ENCODE data around the gene IL22RA1.

The IL22RA1 gene, protein sequence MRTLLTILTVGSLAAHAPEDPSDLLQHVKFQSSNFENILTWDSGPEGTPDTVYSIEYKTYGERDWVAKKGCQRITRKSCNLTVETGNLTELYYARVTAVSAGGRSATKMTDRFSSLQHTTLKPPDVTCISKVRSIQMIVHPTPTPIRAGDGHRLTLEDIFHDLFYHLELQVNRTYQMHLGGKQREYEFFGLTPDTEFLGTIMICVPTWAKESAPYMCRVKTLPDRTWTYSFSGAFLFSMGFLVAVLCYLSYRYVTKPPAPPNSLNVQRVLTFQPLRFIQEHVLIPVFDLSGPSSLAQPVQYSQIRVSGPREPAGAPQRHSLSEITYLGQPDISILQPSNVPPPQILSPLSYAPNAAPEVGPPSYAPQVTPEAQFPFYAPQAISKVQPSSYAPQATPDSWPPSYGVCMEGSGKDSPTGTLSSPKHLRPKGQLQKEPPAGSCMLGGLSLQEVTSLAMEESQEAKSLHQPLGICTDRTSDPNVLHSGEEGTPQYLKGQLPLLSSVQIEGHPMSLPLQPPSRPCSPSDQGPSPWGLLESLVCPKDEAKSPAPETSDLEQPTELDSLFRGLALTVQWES

GRCh38 chr1:24142546-24143534 lies at the start of gene IL22RA1:
Gene IL22RA1, minus strand, starts transcription at chr1:24143140. Its CDS starts 58 bp downstream, at chr1:24143082.
- no peak for DNase-seq

GRCh38 chr1:24191860-24192259 lies 48.9 kb upstream of the IL22RA1 start:
- no peak for DNase-seq

DNA sequence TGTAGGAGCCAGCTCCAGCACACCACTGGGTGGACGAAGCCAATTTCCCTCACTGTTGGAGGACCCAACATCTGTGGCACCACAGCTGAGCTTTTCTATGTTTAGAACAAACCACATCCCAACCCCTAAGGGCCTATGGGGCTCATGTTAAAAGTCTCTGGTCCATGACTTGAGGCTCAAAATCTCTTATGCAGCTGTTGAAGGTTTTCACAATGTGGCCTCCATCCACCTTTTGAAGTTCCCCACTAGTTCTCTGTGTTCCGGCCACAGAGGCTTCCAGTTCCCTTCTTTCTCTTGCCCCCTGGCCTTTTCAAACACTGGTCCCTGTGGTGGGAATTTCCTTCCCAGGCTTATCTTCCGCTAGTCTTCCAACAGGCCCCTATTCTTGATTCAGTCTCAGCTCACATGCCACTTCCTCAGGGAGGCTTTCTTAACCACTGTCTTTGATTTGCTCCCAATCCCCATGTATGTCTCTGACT lies 48.1 kb upstream of the IL22RA1 start:
- DNase-seq: no peak

DNA sequence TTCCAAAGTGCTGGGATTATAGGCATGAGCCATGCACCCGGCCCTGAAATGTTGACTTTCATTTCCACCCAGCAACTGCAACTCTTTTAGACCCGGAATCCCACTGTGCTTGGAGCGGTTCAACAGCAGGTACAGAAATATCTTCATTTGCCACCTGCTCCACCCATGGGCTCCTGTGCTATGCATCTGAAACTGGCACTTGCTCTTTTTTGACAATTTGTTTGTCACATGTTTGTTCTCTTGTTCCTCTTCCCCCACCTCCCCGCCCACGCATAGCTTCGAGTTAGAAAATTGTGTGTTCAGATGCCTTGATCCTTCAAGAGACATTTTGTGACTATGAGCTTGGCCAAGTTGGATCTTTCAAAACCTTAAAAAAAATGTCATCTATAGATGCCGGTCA lies 46.6 kb upstream of the IL22RA1 start:
- no peak for DNase-seq

DNA sequence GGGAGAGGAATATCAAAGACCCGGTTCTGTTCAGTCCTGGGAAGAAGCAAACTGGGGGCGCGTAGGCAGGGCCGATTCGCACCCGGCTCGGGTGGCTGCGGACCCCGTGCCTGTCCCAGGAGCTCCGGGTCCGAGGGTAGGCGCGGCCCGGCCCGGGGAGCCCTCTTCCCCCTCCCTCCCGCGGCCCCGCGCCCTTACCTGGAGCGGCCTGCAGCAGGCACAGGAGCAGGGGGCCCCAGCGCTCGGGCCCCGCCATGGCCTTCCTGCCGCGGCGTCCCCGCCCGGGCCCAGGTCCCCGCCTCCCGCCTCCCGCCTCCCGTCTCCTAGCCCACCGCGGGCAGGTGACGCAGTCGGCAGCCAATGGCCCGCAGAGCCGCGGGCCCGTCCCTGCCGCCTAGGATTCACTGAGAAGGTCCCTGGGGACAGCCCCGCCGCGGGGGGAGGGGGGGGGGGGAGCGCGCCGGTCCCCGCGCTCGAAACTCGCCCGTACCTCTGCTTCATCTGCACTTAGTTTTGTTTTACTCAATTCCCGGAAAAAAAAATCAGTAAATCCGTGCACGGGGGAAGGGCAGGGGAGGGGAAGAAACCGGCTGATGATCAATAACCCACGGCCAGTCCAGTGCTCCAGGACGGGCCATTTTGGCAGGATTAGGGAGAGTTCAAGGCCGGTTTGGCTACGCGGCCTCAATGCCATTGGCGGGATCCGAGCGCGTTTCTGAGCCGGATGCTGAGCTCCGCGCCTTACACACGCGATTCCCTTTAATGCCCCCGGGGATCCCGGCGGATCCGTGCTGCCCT lies 44.3 kb upstream of the IL22RA1 start, which contains the start of gene IFNLR1:
IFNLR1 (minus strand) TSS at position 297 of the 798 bp plus-strand sequence; CDS start at position 256, 41 bp downstream.
- DNase-seq: no peak

DNA sequence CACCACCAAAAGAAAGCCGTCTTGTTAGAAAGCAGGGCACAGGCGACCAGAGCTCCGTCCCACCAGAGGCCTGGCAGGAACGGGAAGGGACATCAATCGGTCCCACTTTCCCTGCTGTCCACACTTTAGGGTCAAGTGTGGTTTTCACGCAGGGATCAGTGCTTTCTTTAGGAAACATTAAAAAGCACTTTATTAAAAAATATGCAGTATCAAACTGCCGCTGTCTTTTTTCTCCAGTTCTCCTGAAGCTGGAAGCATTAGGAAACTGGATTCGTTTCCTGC lies 43.7 kb upstream of the IL22RA1 start:
- no peak for DNase-seq

DNA sequence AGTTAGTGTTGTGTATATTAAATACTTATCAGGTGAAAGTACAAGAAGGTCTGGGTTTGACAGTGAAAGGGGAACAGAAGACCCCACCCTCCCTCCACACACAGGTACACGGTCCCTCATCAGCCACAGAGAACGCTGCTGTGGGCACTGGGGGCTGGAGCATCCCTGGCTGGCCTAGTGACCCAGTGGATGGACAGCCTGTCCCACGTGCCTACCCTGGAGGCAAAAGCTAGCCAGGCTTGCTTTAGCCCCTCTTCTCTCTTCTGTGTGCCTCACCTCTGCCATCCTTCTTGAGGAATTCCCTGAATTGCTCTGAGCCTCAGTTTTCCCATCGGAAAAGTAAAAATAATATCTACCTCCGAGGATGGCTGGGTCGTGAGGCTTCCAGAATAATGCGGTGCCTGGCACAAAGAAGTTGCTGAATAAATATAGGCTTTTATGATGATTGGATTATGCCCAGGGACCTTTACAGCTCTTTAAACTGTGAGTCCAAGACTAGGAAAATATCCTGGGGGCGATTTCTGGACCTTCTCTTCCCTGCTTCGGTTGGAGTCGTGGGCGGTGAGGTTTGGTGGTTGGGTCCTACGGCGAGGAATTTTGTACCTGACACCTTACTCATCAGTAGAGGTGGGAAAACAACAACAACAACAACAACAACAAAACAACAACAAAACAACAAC lies 43.2 kb upstream of the IL22RA1 start:
- DNase-seq: no peak

DNA sequence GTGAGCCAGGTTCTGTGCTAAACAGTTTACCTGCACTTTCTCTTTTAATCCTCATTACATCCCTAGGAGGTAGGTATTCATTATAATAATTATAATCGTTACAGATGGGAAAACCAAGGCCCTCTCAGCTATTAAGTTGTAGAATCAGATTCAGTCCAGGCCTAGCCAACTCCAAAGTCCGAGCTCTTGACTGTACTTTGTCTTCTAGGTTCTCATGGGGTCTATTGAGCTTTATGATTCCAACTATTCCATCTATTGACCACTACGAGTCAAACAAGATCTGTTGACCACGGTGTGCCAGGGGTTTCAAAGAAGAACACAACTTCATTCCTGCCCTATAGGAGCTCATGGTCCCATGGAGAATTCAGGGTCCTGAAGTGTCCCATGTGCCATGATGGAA lies 42.1 kb upstream of the IL22RA1 start:
- no peak for DNase-seq

DNA sequence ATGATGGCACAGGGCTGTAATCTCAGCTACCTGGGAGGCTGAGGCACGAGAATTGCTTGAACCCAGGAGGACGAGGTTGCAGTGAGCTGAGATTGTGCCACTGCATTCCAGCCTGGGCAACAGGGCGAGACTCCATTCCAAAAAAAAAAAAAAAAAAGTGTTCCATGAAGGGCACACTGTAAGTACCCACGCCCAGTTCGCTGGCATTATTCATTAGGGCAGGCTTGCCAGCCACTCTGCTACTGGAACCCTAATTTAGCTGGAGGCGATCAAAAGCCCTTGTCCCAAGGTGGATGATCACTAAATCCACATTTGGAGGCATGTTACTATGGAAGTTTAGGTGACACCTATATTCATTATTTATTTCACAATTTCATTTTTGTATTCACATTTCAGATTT lies 39.1 kb upstream of the IL22RA1 start:
- DNase-seq: no peak

DNA sequence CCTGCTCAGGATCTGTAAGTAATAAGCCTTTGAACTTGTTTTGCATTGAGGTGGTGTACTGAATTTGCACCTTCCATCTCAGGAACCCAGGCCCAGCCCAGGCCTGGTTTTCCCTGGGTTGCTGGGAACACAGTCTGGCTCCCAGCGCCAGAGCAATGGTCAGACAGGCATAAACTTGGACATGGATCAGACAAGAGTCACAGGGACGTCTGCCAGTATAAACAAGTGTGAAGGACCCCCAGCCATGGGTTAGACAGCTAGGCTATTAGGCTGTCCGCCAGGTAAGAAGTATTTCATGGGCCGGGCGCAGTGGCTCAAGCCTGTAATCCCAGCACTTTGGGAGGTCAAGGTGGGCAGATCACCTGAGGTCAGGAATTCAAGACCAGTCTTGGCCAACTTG lies 38.7 kb upstream of the IL22RA1 start:
- no peak for DNase-seq

GRCh38 chr1:24180676-24181075 lies 37.7 kb upstream of the IL22RA1 start:
- DNase-seq: no peak

DNA sequence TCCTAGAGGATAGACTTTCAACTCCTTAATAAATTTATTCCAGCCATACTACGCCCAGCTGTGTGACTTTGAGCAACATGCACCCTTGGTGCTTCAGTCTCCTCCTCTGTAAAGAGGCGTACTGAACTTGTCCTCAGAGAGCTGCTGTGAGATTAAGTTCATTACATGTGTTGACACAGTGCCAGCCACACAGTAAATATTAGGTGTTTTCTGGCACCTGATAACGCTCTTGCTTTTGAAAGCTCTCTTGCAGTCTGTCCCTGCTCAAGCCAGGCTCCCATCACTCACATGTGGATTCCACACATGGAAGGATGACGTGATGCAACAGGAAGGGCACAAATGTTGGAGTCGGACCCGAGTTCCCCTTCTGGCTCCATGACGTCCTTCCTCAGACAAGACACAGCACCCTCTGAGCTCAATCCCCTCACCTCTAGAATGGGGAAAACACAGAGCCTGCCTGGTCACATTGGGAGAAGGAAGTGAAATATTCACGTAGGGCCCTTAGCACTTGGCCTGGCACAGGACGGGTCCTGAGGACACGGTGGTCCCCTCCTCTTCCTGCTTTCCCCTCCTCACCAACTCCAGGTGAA lies 36.4 kb upstream of the IL22RA1 start:
- DNase-seq: no peak

- DNase-seq: no peak
Observed at GRCh38 chr1:24178407-24178806, 35.5 kb upstream of the IL22RA1 start.

DNA sequence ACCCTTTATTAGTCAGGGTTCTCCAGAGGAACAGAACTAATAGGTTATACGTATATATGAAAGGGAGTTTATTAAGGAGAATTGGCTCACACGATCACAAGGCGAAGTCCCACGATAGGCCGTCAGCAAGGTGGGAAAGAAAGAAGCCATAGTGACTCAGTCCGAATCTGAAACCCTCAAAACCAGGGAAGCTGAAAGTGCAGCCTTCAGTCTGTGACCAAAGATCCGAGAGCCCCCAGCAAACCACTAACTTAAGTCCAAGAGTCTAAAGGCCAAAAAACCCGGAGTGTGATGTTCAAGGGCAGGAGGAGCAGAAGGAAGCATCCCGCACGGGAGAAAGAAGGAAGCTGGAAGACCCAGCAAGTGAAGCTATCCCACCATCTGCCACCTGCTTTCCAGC lies 34.2 kb upstream of the IL22RA1 start:
- DNase-seq: no peak

- DNase-seq: no peak
Observed at GRCh38 chr1:24175033-24175755, 32.3 kb upstream of the IL22RA1 start.

DNA sequence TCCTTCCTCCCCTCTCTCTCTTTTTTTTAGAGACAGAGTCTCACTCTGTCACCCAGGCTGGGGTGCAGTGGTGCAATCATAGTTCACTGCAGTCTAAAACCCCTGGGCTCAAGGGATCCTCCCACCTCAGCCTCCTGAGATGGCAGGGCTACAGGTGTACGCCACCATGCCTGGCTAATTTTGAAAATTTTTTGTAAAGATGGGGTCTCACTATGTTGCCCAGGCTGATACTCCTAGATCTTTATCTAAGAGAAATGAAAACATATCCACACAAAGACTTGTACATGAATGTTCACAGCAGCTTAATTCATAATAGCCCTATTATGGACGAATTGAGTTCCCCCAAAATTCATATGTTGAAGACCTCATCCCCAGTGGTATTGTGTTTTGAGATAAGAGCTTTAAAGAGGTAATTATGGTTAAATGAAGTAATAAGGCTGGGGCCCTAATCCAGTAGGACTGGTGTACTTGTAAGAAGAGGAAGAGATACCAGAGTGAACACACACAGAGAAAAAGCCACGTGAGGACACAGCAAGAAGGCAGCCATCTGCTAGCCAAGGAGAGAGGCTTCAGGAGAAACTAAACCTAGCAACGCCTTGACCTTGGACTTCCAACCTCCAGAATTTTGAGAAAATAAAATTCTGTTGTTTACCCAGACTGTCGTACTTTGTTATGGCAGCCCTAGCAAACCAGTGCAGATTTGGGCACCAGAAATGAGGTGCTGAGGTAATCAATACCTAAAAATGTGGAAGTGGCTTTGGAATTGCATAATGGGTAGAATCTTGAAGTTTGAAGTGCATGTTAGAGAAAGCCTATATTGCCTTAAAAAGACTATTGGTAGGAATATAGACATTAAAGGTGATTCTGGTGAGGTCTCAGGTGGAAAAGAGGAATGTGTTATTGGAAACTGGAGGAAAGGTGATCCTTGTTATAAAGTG lies 31.0 kb upstream of the IL22RA1 start:
- no peak for DNase-seq

DNA sequence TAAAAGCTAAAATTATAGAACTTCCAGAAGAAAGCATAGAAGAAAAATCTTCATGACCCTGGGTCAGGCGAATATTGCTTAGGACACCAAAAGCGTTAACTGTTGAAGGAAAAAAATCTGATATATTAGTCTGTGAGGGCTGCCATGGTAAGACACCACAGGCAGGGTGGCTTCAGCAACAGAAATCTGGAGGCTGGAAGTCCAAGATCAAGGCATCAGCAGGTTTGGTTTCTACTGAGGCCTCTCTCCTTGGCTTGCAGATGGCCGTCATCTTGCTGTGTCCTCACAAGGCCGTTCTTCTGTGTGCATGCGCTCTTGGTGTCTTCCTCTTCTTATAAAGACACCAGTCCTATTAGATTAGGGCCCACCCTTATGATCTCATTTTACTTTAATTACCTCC lies 29.7 kb upstream of the IL22RA1 start:
- DNase-seq: no peak

DNA sequence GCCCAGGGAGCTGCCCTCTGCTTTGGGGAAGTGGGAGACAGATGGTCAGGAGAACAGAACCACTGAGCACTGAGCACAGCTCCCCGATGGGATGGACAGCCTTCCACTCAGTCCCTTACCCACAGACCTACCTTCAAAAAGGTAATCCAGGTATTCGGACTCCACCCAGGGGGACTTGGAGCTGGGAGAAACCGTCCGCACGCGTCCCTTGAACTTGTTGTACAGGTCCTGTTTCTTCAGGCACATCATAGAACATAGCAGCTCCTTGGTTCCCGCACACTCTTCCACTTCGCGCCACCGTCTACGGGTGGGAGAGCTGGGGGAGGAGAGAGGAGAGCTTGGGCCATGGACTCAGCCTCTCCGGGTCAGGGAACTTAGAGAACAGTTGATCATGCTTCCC lies 26.3 kb upstream of the IL22RA1 start:
- DNase-seq: no peak

DNA sequence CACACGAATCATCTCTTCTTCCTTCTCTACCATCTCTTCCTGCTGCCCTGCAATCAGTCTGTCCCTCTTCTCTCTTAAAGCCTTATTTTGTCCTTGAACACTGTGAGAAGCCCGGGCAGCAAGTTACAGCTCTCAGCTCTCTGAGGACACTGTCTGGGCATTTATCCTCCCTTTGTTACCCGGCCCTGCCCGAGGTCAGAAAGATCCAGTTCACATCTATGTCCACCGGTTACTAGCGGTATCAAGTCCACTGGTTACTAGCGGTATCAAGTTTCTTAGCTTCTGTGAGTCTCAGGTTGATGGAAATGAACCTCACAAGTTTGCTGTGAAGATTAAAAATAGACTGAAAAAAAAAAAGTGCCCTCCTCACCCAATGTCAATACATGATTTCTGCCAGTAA lies 25.3 kb upstream of the IL22RA1 start:
- DNase-seq: no peak

GRCh38 chr1:24167008-24167407 lies 24.1 kb upstream of the IL22RA1 start:
- no peak for DNase-seq
